NCI-H748 treated with DMSO at 0.1 percent for 48 hours (cell line): Measurements from ENCODE around the gene RAB3IL1.

Experiments used
- DNase-seq: peaks from one replicate; lab custom pipeline; 2025; lab: John Stamatoyannopoulos, UW

RAB3IL1 gene

GRCh38 chr11:61866231-61866957 is 51.0 kb downstream of the RAB3IL1 start:
- no peak for DNase-seq

GRCh38 chr11:61864814-61865775 is 52.3 kb downstream of the RAB3IL1 start:
- no peak for DNase-seq

GRCh38 chr11:61863548-61864081 is 53.8 kb downstream of the RAB3IL1 start:
- DNase-seq, result no peak

- DNase-seq, result no peak
These were observed 54.4 kb downstream of the RAB3IL1 start for GRCh38 chr11:61862714-61863547.

- DNase-seq, result no peak
These were observed 55.7 kb downstream of the RAB3IL1 start for GRCh38 chr11:61861634-61862033.

GRCh38 chr11:61860054-61860903 is 57.1 kb downstream of the RAB3IL1 start:
- no peak for DNase-seq

- no peak for DNase-seq
These were observed 61.3 kb downstream of the RAB3IL1 start for GRCh38 chr11:61855939-61856680.

GRCh38 chr11:61854966-61855714 is 62.2 kb downstream of the RAB3IL1 start:
- DNase-seq, result no peak

GRCh38 chr11:61854206-61854895 is 63.0 kb downstream of the RAB3IL1 start:
- no peak for DNase-seq

- DNase-seq, result no peak
These were observed 63.6 kb downstream of the RAB3IL1 start for GRCh38 chr11:61853698-61854169.

GRCh38 chr11:61851900-61852295 is 65.5 kb downstream of the RAB3IL1 start:
- no peak for DNase-seq

GRCh38 chr11:61851113-61851899 is 66.1 kb downstream of the RAB3IL1 start:
- DNase-seq, result no peak

GRCh38 chr11:61850687-61851086 is 66.7 kb downstream of the RAB3IL1 start:
- no peak for DNase-seq

GRCh38 chr11:61848631-61849030 is 68.7 kb downstream of the RAB3IL1 start:
- no peak for DNase-seq

GRCh38 chr11:61847914-61848581 is 69.3 kb downstream of the RAB3IL1 start:
- no peak for DNase-seq
